Activated CD4-positive, alpha-beta T cell treated with anti-CD3 and anti-CD28 coated beads, Interleukin-2, amount 10 ng/mL, durations not matched to agents 7 days and 5 days (primary cell): ENCODE results near the gene TAF1C. TPM values are rescaled to one million over a fixed set of nuclear protein-coding genes. Genes with fewer than 3 reads are reported as not detected.
"Not testable (repeated sequence)": the region's sequence is repeated elsewhere in the genome, so short reads cannot be mapped to it uniquely, and the experiment has no call there.

Experiments used
- CTCF ChIA-PET: fragments of 350-600 bp; sonication (Branson Sonifier 250); formaldehyde crosslinking; loops from one replicate; lab custom pipeline; 2021; ENCODE audit warnings: antibody characterized with exemption; lab: Charles Lee
- POLR2A ChIA-PET: fragments of 350-600 bp; sonication (Branson Sonifier 250); formaldehyde crosslinking; loops from one replicate; lab custom pipeline; 2021; ENCODE audit warnings: antibody characterized with exemption; lab: Charles Lee
- DNase-seq: peaks from one replicate; pipeline ENCODE4 v3.0.0-alpha.2; 2020
- H3K27ac Mint-ChIP-seq: one replicate; pipeline ENCODE4 v1.8.0; 2021; ENCODE audit warnings: mild to moderate bottlenecking, moderate library complexity, mixed read lengths
- H3K27me3 Mint-ChIP-seq: one replicate; pipeline ENCODE4 v1.8.0; 2021; ENCODE audit warnings: mixed read lengths
- H3K36me3 Mint-ChIP-seq: one replicate; pipeline ENCODE4 v1.8.0; 2021; ENCODE audit warnings: low read depth, mixed read lengths
- H3K4me1 Mint-ChIP-seq: one replicate; pipeline ENCODE4 v1.8.0; 2021; ENCODE audit warnings: mixed read lengths
- H3K4me3 Mint-ChIP-seq: one replicate; pipeline ENCODE4 v1.8.0; 2021; ENCODE audit warnings: mild to moderate bottlenecking, moderate library complexity, mixed read lengths
- H3K9me3 Mint-ChIP-seq: one replicate; pipeline ENCODE4 v1.8.0; 2021; ENCODE audit warnings: mixed read lengths
- total RNA-seq, 2 experiments: library from RNA; stranded (reverse); gene quantifications; one replicate each; pipeline ENCODE4 v1.2.3, GENCODE V29; 2021

The TAF1C gene
- total RNA-seq, 2 experiments from 2014 or later: 52.1 to 60.8 TPM

- H3K4me1 Mint-ChIP-seq: no peaks in the 10 kb centered on the region
- H3K9me3 Mint-ChIP-seq: no peaks in the 10 kb centered on the region
- no peak for DNase-seq
- H3K36me3 Mint-ChIP-seq: no peaks in the 10 kb centered on the region
- no peak overlapping the region for H3K4me3 Mint-ChIP-seq
- ChIA-PET POLR2A (no interaction called here), CTCF (no interaction called here)
- H3K27me3 Mint-ChIP-seq: no peaks in the 10 kb centered on the region
- no peak overlapping the region for H3K27ac Mint-ChIP-seq
Measured at GRCh38 chr16:84205976-84206691, 19.3 kb upstream of the TAF1C start.

GRCh38 chr16:84205123-84205522, 18.3 kb upstream of the TAF1C start:
- H3K36me3 Mint-ChIP-seq, H3K4me3 Mint-ChIP-seq, H3K27ac Mint-ChIP-seq, DNase-seq, H3K4me1 Mint-ChIP-seq, POLR2A ChIA-PET, H3K9me3 Mint-ChIP-seq, H3K27me3 Mint-ChIP-seq: not testable (repeated sequence)
- CTCF ChIA-PET: interaction anchor here (1.6 kb wide), 1 partner anchor 16 kb away, joined by 4 read pairs; no protein-coding TSS in a partner anchor

GRCh38 chr16:84204551-84204950, 17.7 kb upstream of the TAF1C start:
- POLR2A ChIA-PET, H3K27me3 Mint-ChIP-seq, H3K4me1 Mint-ChIP-seq, DNase-seq, H3K9me3 Mint-ChIP-seq, H3K4me3 Mint-ChIP-seq, H3K36me3 Mint-ChIP-seq, H3K27ac Mint-ChIP-seq: not testable (repeated sequence)
- CTCF ChIA-PET: interaction anchor here (1.6 kb wide), 1 partner anchor 17 kb away, joined by 4 read pairs; no protein-coding TSS in a partner anchor

GRCh38 chr16:84199861-84200260, 13.0 kb upstream of the TAF1C start:
- H3K27ac Mint-ChIP-seq: no peak overlapping the region
- ChIA-PET CTCF (interaction anchor here (2.6 kb wide), 1 partner anchor 13 kb away, joined by 12 read pairs; the partner anchor contains the start of gene TAF1C), POLR2A (no interaction called here)
- DNase-seq: no peak
- no peak overlapping the region for H3K4me3 Mint-ChIP-seq
- H3K9me3 Mint-ChIP-seq: no peaks in the 10 kb centered on the region
- no peaks in the 10 kb centered on the region for H3K36me3 Mint-ChIP-seq
- no peaks in the 10 kb centered on the region for H3K27me3 Mint-ChIP-seq
- peaks cover under 1% of the 10 kb centered on the region for H3K4me1 Mint-ChIP-seq

- CTCF ChIA-PET: interaction anchor here (0.9 to 2.6 kb wide), 2 partner anchors 12 to 19 kb away, joined by 3 to 12 read pairs; partner anchors contain the start of gene TAF1C
Measured at GRCh38 chr16:84199097-84199496, 12.2 kb upstream of the TAF1C start.

GRCh38 chr16:84198401-84198800, 11.5 kb upstream of the TAF1C start:
- H3K27me3 Mint-ChIP-seq: no peaks in the 10 kb centered on the region
- no peaks in the 10 kb centered on the region for H3K9me3 Mint-ChIP-seq
- no peak for DNase-seq
- CTCF ChIA-PET: interaction anchor here (0.9 to 2.6 kb wide), 2 partner anchors 11 to 18 kb away, joined by 3 to 12 read pairs; partner anchors contain the start of gene TAF1C
- POLR2A ChIA-PET: no interaction called here
- H3K27ac Mint-ChIP-seq: no peak overlapping the region
- peaks cover 15% of the 10 kb centered on the region for H3K4me1 Mint-ChIP-seq
- H3K4me3 Mint-ChIP-seq: no peak overlapping the region
- H3K36me3 Mint-ChIP-seq: no peaks in the 10 kb centered on the region

More at GRCh38 chr16:84199097-84199496, 12.2 kb upstream of the TAF1C start:
- H3K4me1 Mint-ChIP-seq: peaks cover 8% of the 10 kb centered on the region
- no peaks in the 10 kb centered on the region for H3K36me3 Mint-ChIP-seq
- POLR2A ChIA-PET: no interaction called here
- no peak for DNase-seq
- H3K27ac Mint-ChIP-seq: no peak overlapping the region
- no peak overlapping the region for H3K4me3 Mint-ChIP-seq
- H3K9me3 Mint-ChIP-seq: no peaks in the 10 kb centered on the region
- no peaks in the 10 kb centered on the region for H3K27me3 Mint-ChIP-seq

GRCh38 chr16:84197466-84198128, 10.7 kb upstream of the TAF1C start:
- Mint-ChIP-seq H3K27me3 (no peaks in the 10 kb centered on the region), H3K4me3 (no peak overlapping the region), H3K9me3 (no peaks in the 10 kb centered on the region), H3K36me3 (no peaks in the 10 kb centered on the region), H3K4me1 (peaks cover 21% of the 10 kb centered on the region), H3K27ac (no peak overlapping the region)
- no peak for DNase-seq
- ChIA-PET POLR2A (no interaction called here), CTCF (interaction anchor here (3.8 kb wide), 1 partner anchor 11 kb away, joined by 16 read pairs; the partner anchor contains the start of gene TAF1C)

GRCh38 chr16:84196727-84197394, 10.0 kb upstream of the TAF1C start:
- Mint-ChIP-seq H3K4me1 (peaks cover 21% of the 10 kb centered on the region), H3K4me3 (no peak overlapping the region), H3K27me3 (no peaks in the 10 kb centered on the region), H3K36me3 (no peaks in the 10 kb centered on the region), H3K27ac (peak overlapping the region; percentile 61), H3K9me3 (no peaks in the 10 kb centered on the region)
- ChIA-PET CTCF (interaction anchor here (0.8 to 3.8 kb wide), 2 partner anchors 10 to 289 kb away, joined by 3 to 16 read pairs; partner anchors contain the start of gene TAF1C), POLR2A (no interaction called here)
- no peak for DNase-seq

GRCh38 chr16:84196101-84196500, 9.2 kb upstream of the TAF1C start:
- H3K27me3 Mint-ChIP-seq: no peaks in the 10 kb centered on the region
- H3K9me3 Mint-ChIP-seq: no peaks in the 10 kb centered on the region
- H3K36me3 Mint-ChIP-seq: no peaks in the 10 kb centered on the region
- CTCF ChIA-PET: interaction anchor here (0.8 to 3.8 kb wide), 2 partner anchors 9 to 290 kb away, joined by 3 to 16 read pairs; partner anchors contain the start of gene TAF1C
- POLR2A ChIA-PET: no interaction called here
- H3K27ac Mint-ChIP-seq: no peak overlapping the region
- no peak for DNase-seq
- H3K4me1 Mint-ChIP-seq: peaks cover 21% of the 10 kb centered on the region
- H3K4me3 Mint-ChIP-seq: no peak overlapping the region

GRCh38 chr16:84195201-84196093, 8.6 kb upstream of the TAF1C start:
- Mint-ChIP-seq H3K4me1 (peaks cover 21% of the 10 kb centered on the region), H3K27ac (no peak overlapping the region), H3K36me3 (no peaks in the 10 kb centered on the region), H3K27me3 (no peaks in the 10 kb centered on the region), H3K9me3 (no peaks in the 10 kb centered on the region), H3K4me3 (no peak overlapping the region)
- ChIA-PET CTCF (interaction anchor here (1.5 to 3.8 kb wide), 2 partner anchors 9 to 79 kb away, joined by 3 to 16 read pairs; partner anchors contain the start of genes MBTPS1 and TAF1C), POLR2A (no interaction called here)
- DNase-seq: no peak

- ChIA-PET CTCF (interaction anchor here (1.5 to 3.8 kb wide), 2 partner anchors 8 to 78 kb away, joined by 3 to 16 read pairs; partner anchors contain the start of genes MBTPS1 and TAF1C), POLR2A (no interaction called here)
Measured at GRCh38 chr16:84194470-84195200, 7.8 kb upstream of the TAF1C start.

More at GRCh38 chr16:84194470-84195200, 7.8 kb upstream of the TAF1C start:
- DNase-seq: peak; percentile 68
- Mint-ChIP-seq H3K9me3 (no peaks in the 10 kb centered on the region), H3K4me3 (peak overlapping the region; percentile 12), H3K36me3 (no peaks in the 10 kb centered on the region), H3K27ac (peak overlapping the region; percentile 85), H3K4me1 (peaks cover 21% of the 10 kb centered on the region), H3K27me3 (no peaks in the 10 kb centered on the region)
